H9 (cell line): ENCODE measurements around the gene AQP12A. TPM values are rescaled to one million over a fixed set of nuclear protein-coding genes. Genes with fewer than 3 reads are reported as not detected.
"Not testable (repeated sequence)": the region's sequence is repeated elsewhere in the genome, so short reads cannot be mapped to it uniquely, and the experiment has no call there.

Experiments used
- DNase-seq: peaks from one replicate; pipeline ENCODE4 v3.0.0-alpha.2; 2017
- H2AFZ ChIP-seq: one replicate; pipeline ENCODE4 v1.6.1; 2013; ENCODE audit warnings: mild to moderate bottlenecking, low read length, control low read depth, moderate library complexity
- H2AK5ac ChIP-seq: 2 replicates; pipeline ENCODE4 v1.6.1; 2013; ENCODE audit warnings: low read length, control low read depth, mixed read lengths; ENCODE audit not compliant: insufficient read length
- H2BK120ac ChIP-seq: one replicate; pipeline ENCODE4 v1.6.1; 2013; ENCODE audit warnings: low read depth, mild to moderate bottlenecking, low read length, control low read depth, inconsistent platforms; ENCODE audit not compliant: poor library complexity, severe bottlenecking
- H2BK12ac ChIP-seq: 2 replicates; pipeline ENCODE4 v1.6.1; 2013; ENCODE audit warnings: low read length, control low read depth, mixed read lengths, low read depth; ENCODE audit not compliant: insufficient read length
- H2BK15ac ChIP-seq: 2 replicates; pipeline ENCODE4 v1.6.1; 2013; ENCODE audit warnings: low read depth, low read length, control low read depth
- H2BK20ac ChIP-seq: one replicate; pipeline ENCODE4 v1.6.1; 2013; ENCODE audit warnings: low read depth, mild to moderate bottlenecking, low read length, control low read depth, inconsistent platforms; ENCODE audit not compliant: poor library complexity, severe bottlenecking
- H2BK5ac ChIP-seq: 2 replicates; pipeline ENCODE4 v1.6.1; 2013; ENCODE audit warnings: low read length, control low read depth, mixed read lengths; ENCODE audit not compliant: insufficient read length
- H3K14ac ChIP-seq: 2 replicates; pipeline ENCODE4 v1.6.1; 2013; ENCODE audit warnings: low read length, control low read depth; ENCODE audit not compliant: insufficient read depth
- H3K18ac ChIP-seq: 2 replicates; pipeline ENCODE4 v1.6.1; 2013; ENCODE audit warnings: low read depth, mild to moderate bottlenecking, mixed read lengths, low read length, control low read depth; ENCODE audit not compliant: insufficient read length
- H3K23ac ChIP-seq: 2 replicates; pipeline ENCODE4 v1.6.1; 2013; ENCODE audit warnings: low read length, control low read depth, mixed read lengths, low read depth; ENCODE audit not compliant: insufficient read length
- H3K23me2 ChIP-seq: 2 replicates; pipeline ENCODE4 v1.6.1; 2013; ENCODE audit warnings: low read depth, mild to moderate bottlenecking, mixed read lengths, low read length, control low read depth; ENCODE audit not compliant: insufficient read length, poor library complexity, severe bottlenecking
- H3K27ac ChIP-seq: 2 replicates; pipeline ENCODE4 v1.5.1; 2013; ENCODE audit warnings: low read length, control low read depth, mixed read lengths, low read depth; ENCODE audit not compliant: insufficient read length
- H3K27me3 ChIP-seq: 2 replicates; pipeline ENCODE4 v1.6.1; 2013; ENCODE audit warnings: low read length, control low read depth, inconsistent platforms; ENCODE audit not compliant: insufficient read depth
- H3K4ac ChIP-seq: 2 replicates; pipeline ENCODE4 v1.6.1; 2013; ENCODE audit warnings: low read depth, mild to moderate bottlenecking, control low read depth, inconsistent platforms, low read length, moderate library complexity
- H3K4me1 ChIP-seq: 2 replicates; pipeline ENCODE4 v1.6.1; 2013; ENCODE audit warnings: low read length, control low read depth, inconsistent platforms; ENCODE audit not compliant: insufficient read depth
- H3K4me2 ChIP-seq: 2 replicates; pipeline ENCODE4 v1.6.1; 2013; ENCODE audit warnings: low read length, control low read depth, mixed read lengths; ENCODE audit not compliant: insufficient read length, insufficient read depth
- H3K56ac ChIP-seq: 2 replicates; pipeline ENCODE4 v1.6.1; 2013; ENCODE audit warnings: low read depth, mild to moderate bottlenecking, mixed read lengths, low read length, control low read depth; ENCODE audit not compliant: insufficient read length
- H3K79me1 ChIP-seq: 2 replicates; pipeline ENCODE4 v1.6.1; 2013; ENCODE audit warnings: low read depth, mild to moderate bottlenecking, moderate library complexity, low read length, control low read depth, inconsistent platforms; ENCODE audit not compliant: insufficient read depth, poor library complexity, severe bottlenecking
- H3K79me2 ChIP-seq: 2 replicates; pipeline ENCODE4 v1.6.1; 2013; ENCODE audit warnings: low read length, control low read depth, inconsistent platforms; ENCODE audit not compliant: insufficient read depth
- H3K9ac ChIP-seq: 2 replicates; pipeline ENCODE4 v1.6.1; 2013; ENCODE audit warnings: low read length, control low read depth, mixed read lengths; ENCODE audit not compliant: insufficient read length; ENCODE audit errors: extremely low read depth
- H3K9me3 ChIP-seq: one replicate; pipeline ENCODE4 v1.6.1; 2013; ENCODE audit warnings: low read depth, low read length, inconsistent platforms; ENCODE audit not compliant: control insufficient read depth
- H3T11ph ChIP-seq: one replicate; pipeline ENCODE4 v1.6.1; 2013; ENCODE audit warnings: mild to moderate bottlenecking, low read length, control low read depth, inconsistent platforms
- H4K20me1 ChIP-seq: one replicate; pipeline ENCODE4 v1.6.1; 2013; ENCODE audit not compliant: control insufficient read depth, insufficient read length, insufficient read depth
- H4K5ac ChIP-seq: 2 replicates; pipeline ENCODE4 v1.6.1; 2013; ENCODE audit warnings: low read depth, mild to moderate bottlenecking, mixed read lengths, low read length, control low read depth; ENCODE audit not compliant: insufficient read length
- H4K8ac ChIP-seq: replicated peaks from 2 replicates; pipeline ENCODE4 v1.6.1; 2013; ENCODE audit warnings: low read length, control low read depth, mixed read lengths, low read depth; ENCODE audit not compliant: insufficient read length
- H4K91ac ChIP-seq: 2 replicates; pipeline ENCODE4 v1.6.1; 2013; ENCODE audit warnings: low read depth, mild to moderate bottlenecking, moderate library complexity, mixed read lengths, low read length, control low read depth; ENCODE audit not compliant: insufficient read length
- H3K27ac Mint-ChIP-seq, 3 experiments: 2 replicates in 2 of 3; 3 replicates in 1 of 3; pipeline ENCODE4 v1.8.0; 2020 to 2021; ENCODE audit warnings: mixed read lengths in 3 of 3, mild to moderate bottlenecking in 1 of 3, moderate library complexity in 1 of 3
- H3K27me3 Mint-ChIP-seq: 2 replicates; pipeline ENCODE4 v1.8.0; 2021; ENCODE audit warnings: low read depth, mild to moderate bottlenecking, moderate library complexity, mixed read lengths
- H3K36me3 Mint-ChIP-seq, 3 experiments: 2 replicates in 2 of 3; 3 replicates in 1 of 3; pipeline ENCODE4 v1.8.0; 2020 to 2021; ENCODE audit warnings: low read depth in 3 of 3, mixed read lengths in 3 of 3; ENCODE audit not compliant: insufficient read depth in 1 of 3
- H3K4me1 Mint-ChIP-seq, 2 experiments: 2 replicates each; pipeline ENCODE4 v1.8.0; 2020; ENCODE audit warnings: mixed read lengths in 2 of 2
- H3K4me3 Mint-ChIP-seq, 2 experiments: 2 replicates in 1 of 2; 3 replicates in 1 of 2; pipeline ENCODE4 v1.8.0; 2020 to 2021; ENCODE audit warnings: mild to moderate bottlenecking in 2 of 2, mixed read lengths in 2 of 2, moderate library complexity in 1 of 2
- H3K9me3 Mint-ChIP-seq, 2 experiments: 2 replicates in 1 of 2; 3 replicates in 1 of 2; pipeline ENCODE4 v1.8.0; 2020; ENCODE audit warnings: mild to moderate bottlenecking in 2 of 2, mixed read lengths in 2 of 2, moderate library complexity in 1 of 2
- CTCF ChIP-seq: fragments of 200-600 bp; sonication (generic); conservative IDR thresholded peaks from 3 replicates; pipeline ENCODE4 v1.8.0; 2021; ENCODE audit warnings: antibody characterized with exemption, mild to moderate bottlenecking
- WGBS: extraction: QIAGEN DNeasy Blood & Tissue Kit; methylation state at CpG from one replicate; pipeline ENCODE4 v1.1.7; 2013; ENCODE audit warnings: missing lambda C conversion rate, low lambda C conversion rate, mixed read lengths; ENCODE audit not compliant: insufficient read length; ENCODE audit errors: extremely low coverage; 5-methylcytosine and 5-hydroxymethylcytosine counted together
- total RNA-seq: library from RNA; stranded (reverse); gene quantifications from 2 replicates; pipeline ENCODE4 v1.2.1, GENCODE V29; 2021

The AQP12A gene
- total RNA-seq, 1 experiment from 2014 or later, result not detected

GRCh38 chr2:240672701-240673190 lies 18.9 kb upstream of the AQP12A start:
- no peak overlapping the region for H4K91ac ChIP-seq
- H3K56ac ChIP-seq, result no peak overlapping the region
- H4K20me1 ChIP-seq, result no peaks in the 10 kb centered on the region
- H2BK12ac ChIP-seq, result no peak overlapping the region
- H3K23me2 ChIP-seq, result no peaks in the 10 kb centered on the region
- H3K36me3 Mint-ChIP-seq, result no peaks in the 10 kb centered on the region
- no peak overlapping the region for H2BK15ac ChIP-seq
- no peak overlapping the region for H2BK120ac ChIP-seq
- H3K4me3 Mint-ChIP-seq, result no peak overlapping the region
- no peak overlapping the region; the same call in 1 of the 2 replicates for H3K14ac ChIP-seq
- no CpG with 5 or more reads among the region's 55 CpGs for WGBS
- peaks cover 0 to 4% of the 10 kb centered on the region in 2 experiments; a peak in 2 of 4 replicates for H3K4me1 Mint-ChIP-seq
- no peak overlapping the region for H2BK20ac ChIP-seq
- no peaks in the 10 kb centered on the region for H3K4me1 ChIP-seq
- H2AFZ ChIP-seq, result no peak overlapping the region
- no peak overlapping the region for H3K9ac ChIP-seq
- no peak overlapping the region for H3K4ac ChIP-seq
- H4K5ac ChIP-seq, result no peak overlapping the region
- no peaks in the 10 kb centered on the region for H3K9me3 Mint-ChIP-seq
- H3K79me2 ChIP-seq, result no peaks in the 10 kb centered on the region
- no peak overlapping the region for H3K18ac ChIP-seq
- H3K27ac ChIP-seq, result no peak overlapping the region
- no peak overlapping the region for H3K23ac ChIP-seq
- no peaks in the 10 kb centered on the region for H3K79me1 ChIP-seq
- H2BK5ac ChIP-seq, result no peak overlapping the region
- H4K8ac ChIP-seq, result no peak overlapping the region
- no peaks in the 10 kb centered on the region for H3K9me3 ChIP-seq
- DNase-seq, result peak; percentile 53
- no peak overlapping the region for H2AK5ac ChIP-seq
- peaks cover 17% of the 10 kb centered on the region for H3K27me3 Mint-ChIP-seq
- no peak overlapping the region for H3K4me2 ChIP-seq
- no peak for TF ChIP-seq CTCF
- no peak overlapping the region for H3T11ph ChIP-seq
- no peak overlapping the region for H3K27ac Mint-ChIP-seq
- no peaks in the 10 kb centered on the region for H3K27me3 ChIP-seq

GRCh38 chr2:240674461-240675184 lies 17.0 kb upstream of the AQP12A start:
- not testable (repeated sequence) for H2BK12ac ChIP-seq, H3K4ac ChIP-seq, H2BK20ac ChIP-seq, H4K5ac ChIP-seq, H3K4me1 Mint-ChIP-seq, H3T11ph ChIP-seq, H3K4me2 ChIP-seq, H2AFZ ChIP-seq, H3K9me3 Mint-ChIP-seq, H3K23ac ChIP-seq, H3K4me1 ChIP-seq, H3K9me3 ChIP-seq, H3K23me2 ChIP-seq, H2BK15ac ChIP-seq, H3K18ac ChIP-seq, H2AK5ac ChIP-seq, H3K9ac ChIP-seq, H2BK120ac ChIP-seq, H3K27ac Mint-ChIP-seq, H3K27me3 ChIP-seq, H4K8ac ChIP-seq, H3K14ac ChIP-seq, H4K91ac ChIP-seq, H3K36me3 Mint-ChIP-seq, H3K79me2 ChIP-seq, H3K79me1 ChIP-seq, H4K20me1 ChIP-seq, H3K27ac ChIP-seq, H2BK5ac ChIP-seq, H3K56ac ChIP-seq, H3K4me3 Mint-ChIP-seq
- peaks cover 17% of the 10 kb centered on the region for H3K27me3 Mint-ChIP-seq
- WGBS, result no CpG with 5 or more reads among the region's 16 CpGs
- peak; percentile 15 for DNase-seq
